ENCODE data around the gene HAUS3.
A peak's percentile ranks its signal among the peaks of the same experiment; 100 is the strongest.

The HAUS3 gene

GRCh38 chr4:2241410-2242353 is at the start of gene HAUS3, which contains the start of gene POLN:
Gene HAUS3, minus strand, starts transcription at chr4:2242121. Its CDS starts 1,175 bp downstream, at chr4:2240946.
Gene POLN, minus strand, starts transcription at chr4:2242121. Its CDS starts 12,890 bp downstream, at chr4:2229231.
- Mint-ChIP-seq H3K4me1 (peaks cover 72% of the 10 kb centered on the region), H3K36me3 (ENCODE audit: insufficient read depth) (peaks cover 37% of the 10 kb centered on the region)

GRCh38 chr4:2290974-2291704 is 49.2 kb upstream of the HAUS3 start:
- DNase-seq (ENCODE audit: low spot score in 2 of 2): peak; percentile 72 to 91
- peak; percentile 96 for ATAC-seq (replicated peaks; ENCODE audit: extremely low read depth, poor library complexity, severe bottlenecking)

More at GRCh38 chr4:2241410-2242353, at the start of gene HAUS3, which contains the start of gene POLN:
- ATAC-seq (replicated peaks; ENCODE audit: extremely low read depth, poor library complexity, severe bottlenecking): peak; percentile 77
- Mint-ChIP-seq H3K9me3 (no peaks in the 10 kb centered on the region), H3K4me3 (peak within 1 kb of the TSS; percentile 90), H3K27me3 (no peaks in the 10 kb centered on the region), H3K27ac (ENCODE audit: low read depth) (peak within 1 kb of the TSS; percentile 99)
- peak; percentile 99 to 100 for DNase-seq (ENCODE audit: low spot score in 2 of 2)

GRCh38 chr4:2290488-2290887 is 48.6 kb upstream of the HAUS3 start:
- Mint-ChIP-seq H3K27ac (ENCODE audit: low read depth) (peak overlapping the region; percentile 100), H3K9me3 (no peaks in the 10 kb centered on the region), H3K27me3 (no peaks in the 10 kb centered on the region), H3K36me3 (ENCODE audit: insufficient read depth) (peaks cover 15% of the 10 kb centered on the region), H3K4me1 (peaks cover 19% of the 10 kb centered on the region), H3K4me3 (peak overlapping the region; percentile 78)
- ATAC-seq (replicated peaks; ENCODE audit: extremely low read depth, poor library complexity, severe bottlenecking) (no peak), DNase-seq (ENCODE audit: low spot score in 2 of 2) (no peak)

More at GRCh38 chr4:2290974-2291704, 49.2 kb upstream of the HAUS3 start:
- peak overlapping the region; percentile 78 for H3K4me3 Mint-ChIP-seq
- peaks cover 15% of the 10 kb centered on the region for H3K36me3 Mint-ChIP-seq (ENCODE audit: insufficient read depth)
- H3K27ac Mint-ChIP-seq (ENCODE audit: low read depth): peak overlapping the region; percentile 100
- H3K4me1 Mint-ChIP-seq: peaks cover 23% of the 10 kb centered on the region
- H3K9me3 Mint-ChIP-seq: no peaks in the 10 kb centered on the region
- no peaks in the 10 kb centered on the region for H3K27me3 Mint-ChIP-seq

- Mint-ChIP-seq H3K4me3 (peak overlapping the region; percentile 78), H3K27ac (ENCODE audit: low read depth) (peak overlapping the region; percentile 100), H3K36me3 (ENCODE audit: insufficient read depth) (peaks cover 17% of the 10 kb centered on the region), H3K9me3 (no peaks in the 10 kb centered on the region), H3K27me3 (no peaks in the 10 kb centered on the region), H3K4me1 (peaks cover 16% of the 10 kb centered on the region)
- no peak for DNase-seq (ENCODE audit: low spot score in 2 of 2)
- no peak for ATAC-seq (replicated peaks; ENCODE audit: extremely low read depth, poor library complexity, severe bottlenecking)
Measured at GRCh38 chr4:2289955-2290333, 48.0 kb upstream of the HAUS3 start.

GRCh38 chr4:2289311-2289954 is 47.5 kb upstream of the HAUS3 start:
- ATAC-seq (replicated peaks; ENCODE audit: extremely low read depth, poor library complexity, severe bottlenecking): no peak

GRCh38 chr4:2288051-2288541 is 46.2 kb upstream of the HAUS3 start:
- H3K9me3 Mint-ChIP-seq: no peaks in the 10 kb centered on the region
- DNase-seq (ENCODE audit: low spot score in 2 of 2) (no peak), ATAC-seq (replicated peaks; ENCODE audit: extremely low read depth, poor library complexity, severe bottlenecking) (no peak)
- H3K27me3 Mint-ChIP-seq: no peaks in the 10 kb centered on the region
- no peak overlapping the region for H3K4me3 Mint-ChIP-seq
- H3K36me3 Mint-ChIP-seq (ENCODE audit: insufficient read depth): peaks cover 21% of the 10 kb centered on the region
- peaks cover 18% of the 10 kb centered on the region for H3K4me1 Mint-ChIP-seq
- peak overlapping the region; percentile 51 for H3K27ac Mint-ChIP-seq (ENCODE audit: low read depth)

More at GRCh38 chr4:2289311-2289954, 47.5 kb upstream of the HAUS3 start:
- Mint-ChIP-seq H3K9me3 (no peaks in the 10 kb centered on the region), H3K27ac (ENCODE audit: low read depth) (peak overlapping the region; percentile 100), H3K4me3 (peak overlapping the region; percentile 78), H3K4me1 (peaks cover 16% of the 10 kb centered on the region), H3K27me3 (no peaks in the 10 kb centered on the region), H3K36me3 (ENCODE audit: insufficient read depth) (peaks cover 19% of the 10 kb centered on the region)
- DNase-seq (ENCODE audit: low spot score in 2 of 2): no peak

- no peak for ATAC-seq (replicated peaks; ENCODE audit: extremely low read depth, poor library complexity, severe bottlenecking)
- Mint-ChIP-seq H3K4me3 (no peak overlapping the region), H3K27me3 (no peaks in the 10 kb centered on the region), H3K9me3 (no peaks in the 10 kb centered on the region), H3K4me1 (peaks cover 24% of the 10 kb centered on the region), H3K36me3 (ENCODE audit: insufficient read depth) (peaks cover 23% of the 10 kb centered on the region), H3K27ac (ENCODE audit: low read depth) (peak overlapping the region; percentile 51)
- no peak for DNase-seq (ENCODE audit: low spot score in 2 of 2)
Measured at GRCh38 chr4:2287594-2287915, 45.6 kb upstream of the HAUS3 start.

- Mint-ChIP-seq H3K4me3 (no peak overlapping the region), H3K9me3 (no peaks in the 10 kb centered on the region), H3K4me1 (peaks cover 29% of the 10 kb centered on the region), H3K27ac (ENCODE audit: low read depth) (peak overlapping the region; percentile 51), H3K27me3 (no peaks in the 10 kb centered on the region), H3K36me3 (ENCODE audit: insufficient read depth) (peaks cover 27% of the 10 kb centered on the region)
- ATAC-seq (replicated peaks; ENCODE audit: extremely low read depth, poor library complexity, severe bottlenecking): no peak
- DNase-seq (ENCODE audit: low spot score in 2 of 2): no peak
Measured at GRCh38 chr4:2286904-2287593, 45.1 kb upstream of the HAUS3 start.

GRCh38 chr4:2285613-2286381 is 43.9 kb upstream of the HAUS3 start:
- peaks cover 31% of the 10 kb centered on the region for H3K36me3 Mint-ChIP-seq (ENCODE audit: insufficient read depth)
- no peaks in the 10 kb centered on the region for H3K9me3 Mint-ChIP-seq
- no peak overlapping the region for H3K4me3 Mint-ChIP-seq
- no peaks in the 10 kb centered on the region for H3K27me3 Mint-ChIP-seq
- DNase-seq (ENCODE audit: low spot score in 2 of 2) (no peak), ATAC-seq (replicated peaks; ENCODE audit: extremely low read depth, poor library complexity, severe bottlenecking) (no peak)
- peak overlapping the region; percentile 99 for H3K27ac Mint-ChIP-seq (ENCODE audit: low read depth)
- peaks cover 33% of the 10 kb centered on the region for H3K4me1 Mint-ChIP-seq

- DNase-seq (ENCODE audit: low spot score in 2 of 2) (no peak), ATAC-seq (replicated peaks; ENCODE audit: extremely low read depth, poor library complexity, severe bottlenecking) (no peak)
- H3K36me3 Mint-ChIP-seq (ENCODE audit: insufficient read depth): peaks cover 24% of the 10 kb centered on the region
- no peak overlapping the region for H3K4me3 Mint-ChIP-seq
- H3K4me1 Mint-ChIP-seq: peaks cover 34% of the 10 kb centered on the region
- peak overlapping the region; percentile 99 for H3K27ac Mint-ChIP-seq (ENCODE audit: low read depth)
- H3K9me3 Mint-ChIP-seq: no peaks in the 10 kb centered on the region
- no peaks in the 10 kb centered on the region for H3K27me3 Mint-ChIP-seq
Measured at GRCh38 chr4:2284934-2285612, 43.2 kb upstream of the HAUS3 start.

Measured in central memory CD8-positive, alpha-beta T cell (primary cell).